EH (cell line): ENCODE results near the gene KRT79.

ENCODE experiments used
- DNase-seq: peaks from one replicate; pipeline ENCODE4 v3.0.0-alpha.2; 2015; ENCODE audit warnings: low read depth

KRT79 gene

DNA sequence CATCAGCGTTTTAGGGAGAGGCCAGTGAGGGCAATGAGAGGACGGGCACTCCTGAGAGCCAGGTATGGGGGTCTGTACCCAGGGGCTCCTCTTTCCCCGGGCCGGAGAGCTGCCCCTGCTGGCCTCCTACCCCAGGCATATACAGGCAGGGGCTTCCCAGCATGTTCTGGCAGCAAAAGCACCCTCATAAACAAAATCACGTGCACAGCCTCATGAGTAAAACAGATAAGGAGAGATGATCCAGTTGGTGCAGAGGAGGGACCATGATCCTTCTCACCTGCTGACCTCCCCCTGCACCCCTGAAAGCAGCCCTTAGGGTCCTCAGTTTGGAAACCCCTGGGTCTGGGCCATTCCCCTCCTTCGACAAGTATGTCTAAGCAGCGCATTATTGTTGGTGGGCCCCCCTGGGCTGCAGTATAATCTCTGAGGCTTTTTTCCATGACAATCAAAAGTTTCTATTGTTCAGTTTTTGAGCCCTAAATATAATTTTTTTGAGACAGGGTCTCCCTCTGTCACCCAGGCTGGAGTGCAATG lies 15.2 kb downstream of the KRT79 start:
- no peak for DNase-seq

DNA sequence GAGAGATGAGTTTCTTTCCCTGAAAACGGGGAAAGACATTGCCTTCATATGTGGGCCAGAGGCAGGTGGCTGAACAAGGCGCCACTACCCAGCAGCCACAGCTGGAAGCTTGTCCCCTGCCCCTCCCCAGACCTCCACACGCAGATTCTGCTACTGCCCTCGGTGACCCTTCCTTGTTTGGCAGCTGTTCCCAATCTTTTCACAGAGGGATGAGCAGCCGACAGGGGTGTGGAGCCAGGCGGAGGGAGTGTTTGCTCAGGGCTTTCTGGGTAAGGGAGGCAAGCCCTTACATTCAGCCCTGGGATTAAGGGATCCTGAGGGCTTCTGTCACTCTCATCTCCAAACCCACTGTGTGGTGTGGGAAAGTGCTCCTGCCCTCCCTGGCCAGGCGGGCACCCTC lies 15.7 kb downstream of the KRT79 start:
- no peak for DNase-seq

DNA sequence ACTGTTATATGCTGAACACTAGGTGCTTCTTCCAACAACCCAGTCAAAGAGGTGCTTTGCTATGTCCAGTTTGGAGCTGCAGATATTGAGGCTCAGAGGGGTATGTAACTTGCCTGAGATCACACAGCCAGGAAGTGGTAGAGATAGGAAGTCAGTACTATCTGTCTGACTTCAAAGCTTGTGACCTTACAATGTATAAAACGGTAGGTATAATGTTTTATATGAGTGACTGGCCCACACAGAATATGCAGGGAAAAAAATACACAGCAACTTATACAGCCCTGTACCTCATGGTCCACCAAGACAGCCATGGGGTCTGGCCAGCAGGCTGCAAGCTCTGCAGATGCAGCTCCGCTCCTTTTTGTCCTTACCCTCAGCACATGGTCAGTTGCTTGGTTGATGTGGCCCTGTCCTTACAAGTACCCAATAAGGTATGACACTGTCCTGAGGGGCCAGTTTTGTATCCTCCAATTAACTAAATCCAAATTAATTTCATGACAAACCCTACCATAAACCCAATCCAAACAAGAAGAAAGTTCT lies 16.3 kb downstream of the KRT79 start:
- DNase-seq = no peak

GRCh38 chr12:52817003-52817698 lies 17.0 kb downstream of the KRT79 start:
- DNase-seq = no peak

DNA sequence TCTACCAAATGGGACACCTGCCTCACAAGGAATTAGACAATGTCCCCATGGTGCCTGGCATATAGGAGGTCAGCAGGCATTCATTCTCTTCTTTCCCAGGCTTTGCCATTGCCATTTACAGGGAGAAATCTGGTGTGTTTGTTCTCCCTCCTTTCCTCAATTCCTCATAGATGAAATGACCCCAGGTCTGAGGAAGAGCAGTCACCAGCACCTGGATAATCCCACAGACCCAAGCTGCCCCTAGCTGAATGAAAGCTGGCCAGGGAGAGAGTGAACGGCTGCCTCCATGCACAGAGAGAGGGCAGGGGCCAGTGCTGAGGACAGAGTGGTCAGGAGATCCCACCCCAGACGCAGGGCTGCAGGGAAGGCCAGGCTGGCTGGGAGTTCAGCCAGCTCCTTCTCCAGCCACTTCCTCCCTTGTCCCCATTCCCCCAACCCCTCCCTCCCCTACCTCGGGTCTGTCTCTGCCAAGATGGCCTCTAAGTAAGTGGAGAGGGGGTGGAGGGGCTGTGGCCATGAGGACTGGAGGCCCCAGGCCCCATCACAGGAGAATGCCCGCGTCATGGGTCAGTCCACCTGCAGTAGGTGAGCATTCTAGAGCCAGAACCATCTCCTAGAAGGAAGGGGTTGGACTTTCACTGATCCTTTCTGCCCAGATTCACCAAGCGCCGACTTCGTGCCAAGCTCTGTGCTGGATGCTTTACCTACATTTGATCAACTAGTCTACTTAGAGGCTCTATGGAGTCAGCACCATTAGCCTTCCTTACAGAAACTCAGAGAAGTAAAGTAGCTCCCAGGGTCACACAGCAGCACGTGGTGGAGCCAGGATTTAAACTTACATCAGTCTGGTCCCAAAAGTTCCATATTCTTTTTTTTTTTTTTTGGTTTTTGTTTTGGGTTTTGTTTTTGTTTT lies 18.2 kb downstream of the KRT79 start:
- no peak for DNase-seq

GRCh38 chr12:52815161-52815560 lies 18.9 kb downstream of the KRT79 start:
- DNase-seq = no peak

GRCh38 chr12:52814710-52815155 lies 19.4 kb downstream of the KRT79 start:
- no peak for DNase-seq

DNA sequence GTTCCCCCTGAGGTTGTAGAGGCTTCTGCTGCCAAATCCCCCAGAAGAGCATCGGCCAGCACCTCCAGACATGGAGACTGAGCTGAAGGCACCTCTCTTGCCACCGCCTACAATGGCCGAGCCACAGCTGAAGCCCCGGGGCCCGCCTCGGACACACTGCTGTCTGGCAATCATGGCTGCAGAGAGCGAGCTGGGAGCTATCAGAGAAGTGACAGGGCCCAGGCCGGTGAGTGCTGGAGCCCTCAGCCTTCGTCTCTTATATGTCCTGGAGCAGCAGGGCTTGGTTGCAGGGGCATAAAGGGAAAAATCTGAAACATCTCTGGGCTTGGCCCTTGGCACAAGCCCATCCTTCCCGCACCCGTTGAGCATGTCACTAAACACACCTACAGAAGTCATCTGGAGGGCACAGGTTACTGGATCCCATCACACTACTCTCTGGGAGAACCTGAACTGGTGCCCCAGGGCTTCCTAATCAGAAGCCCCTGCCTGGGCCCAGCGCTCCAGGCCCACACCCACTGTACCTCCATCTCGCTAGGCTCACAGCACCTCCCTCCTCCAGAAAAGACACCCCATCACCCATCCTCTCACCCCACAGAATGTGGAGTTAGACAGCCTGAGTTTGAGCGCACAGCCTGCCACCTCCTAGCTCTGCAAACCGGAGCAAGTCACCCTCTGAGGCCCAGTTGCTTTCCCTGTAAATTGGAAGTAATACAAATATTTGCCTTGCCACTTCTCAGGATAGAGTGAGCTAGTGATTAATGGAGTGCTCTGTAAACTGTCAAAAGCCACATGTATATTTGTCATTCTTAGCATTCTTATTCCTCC lies 20.0 kb downstream of the KRT79 start, which contains the start of gene KRT4:
KRT4 (minus strand) TSS at position 232 of the 825 bp plus-strand sequence; CDS start at position 174, 58 bp downstream.
- DNase-seq = peak; percentile 75

GRCh38 chr12:52813203-52813819 lies 20.8 kb downstream of the KRT79 start:
- no peak for DNase-seq

GRCh38 chr12:52812749-52813148 lies 21.4 kb downstream of the KRT79 start:
- DNase-seq = no peak

DNA sequence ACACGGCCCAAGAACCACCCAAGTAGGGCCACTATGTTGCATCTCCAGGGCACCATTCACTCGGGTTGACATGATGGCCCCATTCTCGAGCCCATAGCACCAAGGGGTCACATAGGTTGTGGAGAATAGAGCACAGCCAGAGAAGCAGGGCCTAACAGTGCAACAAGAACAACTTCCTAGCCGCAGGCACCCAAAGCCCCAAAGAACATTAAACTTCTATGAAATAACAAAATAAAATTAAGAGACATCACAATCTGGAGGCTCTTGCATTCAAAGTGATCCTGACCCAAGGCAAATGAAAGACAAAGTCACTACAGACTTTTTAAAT lies 22.1 kb downstream of the KRT79 start:
- DNase-seq = no peak

- DNase-seq = no peak
Measured at GRCh38 chr12:52811191-52812072, 22.7 kb downstream of the KRT79 start.

DNA sequence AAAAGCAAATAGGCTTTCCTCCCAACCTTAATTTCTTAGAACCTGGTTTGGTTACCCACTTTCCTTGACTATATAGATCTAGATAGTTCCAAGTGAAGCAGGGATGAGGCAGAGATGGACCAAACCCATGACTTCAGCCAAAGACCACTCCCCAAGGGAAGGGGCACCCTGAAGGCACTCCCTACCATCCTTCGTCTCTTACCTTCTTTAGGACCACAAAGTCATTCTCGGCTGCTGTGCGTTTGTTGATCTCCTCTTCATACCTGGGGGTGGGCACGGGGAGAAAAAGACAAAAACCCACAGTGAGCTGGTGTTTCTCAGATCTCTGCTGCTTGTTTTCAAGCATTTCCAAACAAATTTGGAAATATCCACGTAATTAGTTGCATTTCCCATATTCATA lies 23.6 kb downstream of the KRT79 start:
- no peak for DNase-seq

- DNase-seq = no peak
Measured at GRCh38 chr12:52809166-52809565, 24.9 kb downstream of the KRT79 start.

DNA sequence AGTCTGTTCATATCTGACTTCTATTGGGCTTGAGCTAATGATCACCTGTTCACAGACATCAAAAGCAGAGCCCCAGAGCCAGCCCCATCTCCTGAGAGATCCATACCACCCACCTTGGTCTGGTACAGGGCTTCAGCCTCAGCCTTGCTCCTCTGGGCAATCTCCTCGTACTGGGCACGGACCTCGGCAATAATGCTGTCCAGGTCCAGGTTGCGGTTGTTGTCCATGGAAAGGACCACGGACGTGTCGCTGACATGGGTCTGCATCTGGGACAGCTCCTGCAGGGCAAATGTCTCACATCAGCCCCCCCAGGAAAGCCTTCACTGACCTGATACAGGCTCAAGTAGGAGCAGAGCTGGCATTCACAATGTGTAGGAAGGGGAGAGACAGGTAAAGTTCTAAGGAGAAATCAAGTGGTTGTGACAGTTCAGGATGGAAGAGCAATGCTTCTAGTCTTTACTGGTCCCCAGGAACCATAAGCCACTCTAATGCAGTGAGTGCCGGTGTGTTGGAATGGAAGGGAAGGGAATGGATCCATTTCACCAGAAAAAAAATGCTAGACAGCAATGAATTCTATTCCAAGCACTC lies 25.4 kb downstream of the KRT79 start:
- DNase-seq = no peak

- no peak for DNase-seq
Measured at GRCh38 chr12:52807544-52808470, 26.3 kb downstream of the KRT79 start.

DNA sequence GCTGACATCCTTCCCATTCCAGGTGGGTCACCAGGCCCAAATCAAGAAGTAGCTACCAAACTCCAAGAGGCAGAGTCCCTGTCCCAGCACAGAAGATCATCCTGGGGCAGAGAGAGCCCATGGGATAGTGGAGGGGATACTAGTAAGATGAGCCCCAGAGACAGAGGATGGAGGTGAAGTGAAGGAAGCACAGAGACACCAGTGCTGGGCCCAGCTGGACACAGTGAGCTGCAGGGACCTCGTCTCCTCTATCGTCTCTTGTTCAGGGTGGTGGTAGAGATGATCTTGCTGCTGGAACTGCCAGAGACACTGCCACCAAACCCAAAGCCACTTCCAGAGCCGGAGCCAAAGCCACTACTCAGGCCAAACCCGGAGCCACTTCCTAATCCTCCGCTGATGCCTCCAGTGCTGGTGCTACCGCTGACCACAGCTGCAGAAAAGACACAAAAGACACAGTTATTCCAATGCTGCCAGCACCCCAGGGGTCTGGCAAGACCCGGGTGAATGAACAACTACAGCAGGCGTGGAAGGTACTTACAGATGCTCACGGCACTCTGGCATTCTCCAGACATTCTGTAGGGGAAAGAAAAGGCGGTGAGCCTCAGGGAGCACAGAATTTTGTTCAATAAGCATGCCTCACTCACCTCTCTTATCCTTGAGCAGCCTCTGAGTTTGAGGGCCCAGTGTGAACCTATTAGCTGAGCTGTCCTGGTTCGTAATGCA lies 27.1 kb downstream of the KRT79 start:
- DNase-seq = no peak

GRCh38 chr12:52806169-52806811 lies 27.8 kb downstream of the KRT79 start:
- DNase-seq = no peak
